Stimulated activated CD8-positive, alpha-beta memory T cell treated with anti-CD3 and anti-CD28 coated beads, Interleukin-15, amount 100 ng/mL, for 1 hour (primary cell): Measurements from ENCODE around the gene ZNF799.
"Not testable (repeated sequence)": the region's sequence is repeated elsewhere in the genome, so short reads cannot be mapped to it uniquely, and the experiment has no call there.

Experiments
- DNase-seq: peaks from one replicate; pipeline ENCODE4 v3.0.0-alpha.2; 2020; ENCODE audit warnings: low read depth

The ZNF799 gene

DNA sequence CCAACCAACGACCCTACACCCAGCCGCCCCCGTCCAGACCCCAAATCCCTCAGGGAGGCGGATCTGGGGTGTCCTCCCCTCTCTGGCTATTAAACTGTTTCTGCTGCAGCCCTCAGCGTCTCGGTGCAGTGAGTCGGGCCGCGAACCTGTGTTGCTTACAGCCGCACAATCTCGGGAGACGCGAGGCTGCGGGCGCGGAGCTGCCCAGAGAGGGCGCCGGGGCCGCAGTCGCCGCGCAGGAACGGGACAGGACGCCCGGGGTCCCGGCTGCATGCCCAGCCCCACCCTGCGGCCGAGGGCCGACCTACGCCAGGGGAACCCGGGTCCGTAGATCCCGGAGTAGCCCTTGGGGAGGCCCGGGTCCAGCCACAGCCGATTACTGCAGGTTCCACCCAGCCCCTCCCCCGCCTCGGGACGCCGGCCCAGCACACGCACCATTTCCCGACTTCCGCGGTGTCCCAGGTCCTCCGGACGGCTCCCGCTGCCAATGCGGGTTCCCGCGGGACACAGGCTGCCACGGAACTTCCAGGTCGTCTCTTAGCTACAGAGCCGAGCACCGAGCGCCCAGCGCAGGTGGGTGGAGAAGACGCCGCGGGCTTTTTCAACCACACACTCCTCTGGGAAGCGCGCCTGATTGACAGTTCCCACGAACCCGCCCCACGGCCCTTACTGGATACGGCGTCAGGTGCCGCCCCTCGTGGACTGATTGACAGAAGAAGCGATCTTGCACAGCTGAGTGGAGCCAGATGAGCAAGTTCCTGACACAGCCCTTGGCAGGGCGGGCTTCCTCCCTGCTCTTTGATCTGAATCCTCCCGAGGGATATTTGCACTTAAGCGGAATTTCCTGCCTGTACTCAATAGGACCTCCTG lies at the start of gene ZNF799:
Gene ZNF799, minus strand, starts transcription at position 639 of the 870 bp plus-strand sequence. Its CDS starts 201 bp downstream, at position 438.
- DNase-seq = peak; percentile 63

DNA sequence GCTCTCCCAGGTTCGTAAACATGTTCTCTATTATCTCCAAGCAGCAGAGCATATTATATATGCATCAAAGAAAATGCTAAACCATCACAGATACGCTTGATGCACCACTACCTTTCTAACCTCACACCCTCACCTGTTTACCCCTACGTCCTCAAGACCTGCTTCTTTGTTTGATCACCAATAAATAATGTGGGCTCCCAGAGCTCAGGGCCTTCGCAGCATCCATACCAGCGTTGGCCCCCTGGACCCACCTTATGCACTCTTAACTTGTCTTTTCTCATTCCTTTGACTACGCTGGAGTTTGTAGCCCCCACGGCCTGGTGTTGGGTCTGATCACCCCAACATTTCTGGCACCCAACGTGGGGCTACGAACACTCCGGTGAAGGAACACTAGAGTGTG lies 49.8 kb upstream of the ZNF799 start:
- no peak for DNase-seq

DNA sequence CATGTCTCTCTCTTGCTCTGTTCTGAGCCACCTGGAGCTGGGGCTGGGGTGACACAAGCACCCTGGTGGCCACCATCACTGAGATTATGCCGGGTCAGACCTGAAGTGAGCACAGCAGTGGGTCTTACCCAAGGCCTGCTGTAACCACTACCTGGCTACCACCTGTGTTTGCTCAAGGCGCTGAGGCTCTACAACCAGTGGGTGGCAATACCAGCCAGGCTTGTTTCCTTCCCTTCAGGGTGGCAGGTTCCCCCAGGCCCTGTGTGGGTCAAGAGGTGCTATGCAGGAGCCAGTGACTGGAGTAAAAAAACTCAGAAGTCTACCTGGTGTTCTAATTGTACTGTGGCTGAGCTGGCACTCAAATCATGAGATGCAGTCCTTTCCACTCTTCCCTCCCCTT lies 47.7 kb upstream of the ZNF799 start:
- no peak for DNase-seq

DNA sequence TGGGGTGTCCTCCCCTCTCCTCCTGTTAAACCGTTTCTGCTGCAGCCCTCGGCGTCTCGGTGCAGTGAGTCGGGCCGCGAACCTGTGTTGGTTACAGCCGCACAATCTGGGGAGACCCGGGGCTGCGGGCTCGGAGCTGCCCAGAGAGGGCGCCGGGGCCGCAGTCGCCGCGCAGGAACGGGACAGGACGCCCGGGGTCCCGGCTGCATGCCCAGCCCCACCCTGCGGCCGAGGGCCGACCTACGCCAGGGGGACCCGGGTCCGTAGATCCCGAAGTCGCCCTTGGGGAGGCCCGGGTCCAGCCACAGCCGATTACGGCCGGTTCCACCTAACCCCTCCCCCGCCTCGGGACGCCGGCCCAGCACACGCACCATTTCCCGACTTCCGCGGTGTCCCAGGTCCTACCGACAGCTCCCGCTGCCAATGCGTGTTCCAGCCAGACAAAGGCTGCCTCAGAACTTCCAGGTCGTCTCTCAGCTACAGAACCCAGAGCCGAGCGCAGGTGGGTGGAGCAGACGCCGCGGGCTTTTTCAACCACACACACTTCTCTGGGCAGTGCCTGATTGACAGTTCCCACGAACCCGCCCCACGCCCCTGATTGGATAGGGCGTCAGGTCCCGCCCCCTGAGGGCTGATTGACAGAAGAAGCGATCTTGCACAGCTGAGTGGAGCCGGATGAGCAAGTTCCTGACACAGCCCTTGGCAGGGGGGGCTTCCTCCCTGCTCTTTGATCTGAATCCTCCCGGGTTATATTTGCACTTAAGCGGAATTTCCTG lies 39.7 kb upstream of the ZNF799 start, which contains the start of gene ZNF443:
Gene ZNF443, minus strand, starts transcription at position 481 of the 776 bp plus-strand sequence. Its CDS starts 107 bp downstream, at position 374.
- peak; percentile 98 for DNase-seq

GRCh38 chr19:12439686-12440540 lies 38.8 kb upstream of the ZNF799 start:
- DNase-seq = not testable (repeated sequence)

GRCh38 chr19:12430726-12431299 lies 29.7 kb upstream of the ZNF799 start:
- DNase-seq = not testable (repeated sequence)

GRCh38 chr19:12425888-12426274 lies 24.8 kb upstream of the ZNF799 start:
- DNase-seq = no peak

GRCh38 chr19:12425236-12425887 lies 24.3 kb upstream of the ZNF799 start:
- DNase-seq = no peak

DNA sequence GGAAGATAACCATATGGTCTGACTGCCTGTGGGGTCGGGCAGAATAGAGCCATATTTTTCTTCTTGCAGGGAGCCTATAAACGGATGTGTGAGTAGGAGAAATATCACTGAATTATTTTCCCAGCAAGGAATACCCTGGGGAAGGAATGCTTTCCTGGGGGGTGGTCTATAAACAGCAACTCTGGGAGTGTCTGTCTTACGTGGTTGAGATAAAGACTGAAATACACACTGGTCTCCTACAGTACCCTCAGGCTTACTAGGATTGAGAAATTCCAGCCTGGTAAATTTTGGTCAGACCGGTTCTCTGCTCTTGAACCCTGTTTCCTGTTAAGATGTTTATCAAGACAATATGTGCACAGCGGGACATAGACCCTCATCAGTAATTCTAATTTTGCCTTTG lies 16.2 kb upstream of the ZNF799 start:
- DNase-seq = not testable (repeated sequence)

DNA sequence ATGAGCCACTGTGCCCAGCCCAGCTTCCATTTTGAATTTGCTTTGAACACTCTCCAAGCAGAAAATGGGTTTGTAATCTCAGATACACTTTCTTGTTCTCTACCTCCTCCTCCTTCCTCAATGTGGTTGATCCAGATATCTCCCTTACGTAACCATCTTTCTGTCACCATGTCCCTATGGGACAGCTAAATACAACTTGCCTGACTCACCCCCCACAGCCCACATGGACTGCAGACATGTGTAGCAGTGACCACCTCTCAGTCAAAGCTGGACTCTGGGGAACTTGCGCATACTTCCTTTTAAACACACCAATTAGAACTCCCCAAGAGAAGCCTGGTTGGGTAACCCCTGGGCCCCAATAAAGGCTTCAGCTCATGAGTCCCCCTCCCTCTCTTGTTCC lies 10.8 kb upstream of the ZNF799 start:
- no peak for DNase-seq

DNA sequence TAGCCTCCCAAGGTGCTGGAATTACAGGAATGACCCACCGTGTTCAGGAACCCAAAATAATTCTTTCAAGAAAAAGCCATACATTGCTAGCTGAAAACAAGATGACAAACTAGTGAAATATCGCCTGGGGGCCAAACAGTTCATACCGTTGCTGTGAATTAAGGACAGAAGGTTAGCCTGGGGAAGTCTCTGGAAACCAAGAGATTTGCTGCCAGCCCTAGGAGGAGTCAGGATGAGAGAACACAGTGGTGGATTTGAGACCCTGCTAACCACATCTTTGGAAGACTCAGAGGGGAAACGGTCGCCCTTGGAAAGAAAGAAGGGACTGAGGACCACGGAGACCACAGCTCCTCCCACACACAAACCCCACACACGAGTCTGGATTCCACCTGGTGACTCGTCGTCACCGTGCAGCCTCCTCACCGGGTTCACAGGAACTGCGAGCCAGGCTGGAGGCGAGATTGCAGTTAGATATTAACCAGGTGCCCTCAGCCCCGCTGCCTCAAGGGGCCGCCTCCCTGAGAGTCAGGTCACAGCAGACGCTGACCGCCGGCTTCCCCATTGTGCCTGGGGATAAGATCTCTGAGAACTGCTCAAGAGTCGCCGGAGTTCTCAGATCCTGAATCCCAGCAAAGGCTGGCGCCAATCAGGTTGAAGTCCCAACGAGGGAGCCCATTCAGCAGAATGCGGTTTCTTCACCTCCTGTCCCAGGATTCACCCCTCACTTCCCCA lies 1.0 kb downstream of the ZNF799 start:
- not testable (repeated sequence) for DNase-seq

DNA sequence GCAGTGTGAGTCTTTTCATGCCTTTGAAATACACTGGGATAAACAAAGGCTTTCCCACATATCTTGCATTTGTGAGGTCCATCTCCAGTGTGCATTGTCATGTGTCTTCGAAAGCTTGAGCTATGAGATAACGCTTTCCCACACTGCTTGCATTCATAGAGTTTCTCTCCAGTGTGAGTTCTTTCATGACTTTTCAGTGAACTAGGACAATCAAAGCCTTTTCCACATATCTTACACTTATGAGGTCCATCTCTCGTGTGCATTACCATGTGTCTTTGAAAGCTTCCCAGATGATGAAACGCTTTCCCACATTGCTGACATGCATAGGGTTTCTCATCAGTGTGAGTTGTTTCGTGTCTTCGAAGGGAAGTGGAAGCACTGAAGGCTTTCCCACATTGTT lies 9.9 kb downstream of the ZNF799 start:
- not testable (repeated sequence) for DNase-seq

GRCh38 chr19:12386365-12386764 lies 14.7 kb downstream of the ZNF799 start:
- DNase-seq = not testable (repeated sequence)

- no peak for DNase-seq
Measured at GRCh38 chr19:12380444-12380737, 20.7 kb downstream of the ZNF799 start.

DNA sequence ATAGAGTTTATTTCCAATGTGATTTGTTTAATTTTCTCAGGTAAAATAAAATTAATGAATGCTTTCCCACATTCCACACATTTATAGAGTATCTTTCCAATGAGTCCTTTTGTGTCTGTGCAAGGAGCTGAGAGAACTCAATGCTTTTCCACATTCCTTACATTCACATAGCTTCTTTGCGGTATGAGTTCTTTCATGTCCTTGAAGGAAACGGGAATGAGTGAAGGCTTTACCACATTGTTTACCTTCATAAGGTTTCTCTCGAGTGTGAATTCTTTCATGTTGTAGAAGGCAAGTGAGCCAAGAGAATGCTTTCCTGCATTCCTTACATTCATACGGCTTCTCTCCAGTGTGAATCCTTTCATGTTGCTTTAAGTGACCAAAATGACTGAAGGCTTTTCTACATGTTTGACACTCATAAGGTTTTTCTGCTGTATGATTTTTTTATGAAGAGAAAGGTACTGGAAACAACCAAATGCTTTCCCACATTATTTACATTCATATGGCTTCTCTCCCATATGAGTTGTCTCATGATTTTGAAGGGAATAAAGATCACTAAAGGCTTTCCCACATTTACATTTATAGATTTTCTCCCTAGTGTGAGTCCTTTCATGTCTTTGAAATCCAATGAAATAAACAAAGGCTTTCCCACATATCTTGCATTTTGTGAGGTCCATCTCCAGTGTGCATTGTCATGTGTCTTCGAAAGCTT lies 21.2 kb downstream of the ZNF799 start:
- DNase-seq = no peak

GRCh38 chr19:12374026-12374425 lies 27.0 kb downstream of the ZNF799 start:
- DNase-seq = no peak

DNA sequence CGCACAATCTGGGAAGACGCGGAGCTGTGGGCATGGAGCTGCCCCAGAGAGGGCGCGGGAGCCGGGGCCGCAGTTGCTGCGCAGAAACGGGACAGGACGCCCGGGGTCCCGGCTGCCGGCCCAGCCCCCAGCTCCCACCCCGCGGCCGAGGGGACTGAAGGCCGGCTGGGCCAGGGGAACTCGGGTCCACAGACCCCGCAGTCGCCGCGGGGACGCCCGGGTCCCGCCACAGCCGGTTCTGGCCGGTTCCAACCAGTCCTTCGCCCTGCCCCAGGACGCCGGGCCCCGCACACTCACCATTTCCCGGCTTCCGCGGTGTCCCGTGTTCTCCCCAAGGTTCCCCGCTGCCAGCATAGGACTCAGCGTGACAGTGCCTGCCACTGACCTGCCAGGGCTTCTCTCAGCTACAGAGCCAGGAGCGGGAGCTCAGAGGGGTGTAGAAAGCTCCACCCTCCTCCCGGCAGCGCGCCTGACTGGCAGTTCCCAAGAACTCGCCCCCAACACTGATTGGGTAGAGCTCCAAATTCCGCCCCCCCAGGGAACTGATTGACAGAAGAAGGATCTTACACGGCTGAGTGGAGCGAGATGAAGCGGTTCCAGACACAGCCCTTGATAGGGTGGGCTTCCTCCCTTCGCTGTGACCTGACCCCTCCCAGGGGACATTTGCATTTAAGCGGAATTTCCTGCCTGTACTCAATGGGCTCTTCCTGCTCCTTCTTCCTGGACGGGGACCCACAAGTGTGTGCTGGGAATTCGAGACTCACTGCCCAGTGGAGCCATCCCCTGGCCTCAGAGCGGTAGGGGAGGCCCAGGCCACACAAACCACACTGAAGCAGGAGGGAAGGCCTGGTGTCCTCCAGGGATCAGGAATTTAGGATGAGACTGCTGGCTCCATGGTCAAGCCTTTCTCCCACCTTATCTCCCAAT lies 35.6 kb downstream of the ZNF799 start, which contains the start of gene ZNF442:
Gene ZNF442, minus strand, starts transcription at position 448 of the 927 bp plus-strand sequence. CDS start 2,052 bp downstream, outside the sequence.
- DNase-seq = peak; percentile 70

- DNase-seq = no peak
Measured at GRCh38 chr19:12364391-12365235, 36.5 kb downstream of the ZNF799 start.
